ENCODE measurements around the gene COL19A1.
A peak's percentile ranks its signal among the peaks of the same experiment; 100 is the strongest.
"Not testable (repeated sequence)": the region's sequence is repeated elsewhere in the genome, so short reads cannot be mapped to it uniquely, and the experiment has no call there.

Gene COL19A1

DNA sequence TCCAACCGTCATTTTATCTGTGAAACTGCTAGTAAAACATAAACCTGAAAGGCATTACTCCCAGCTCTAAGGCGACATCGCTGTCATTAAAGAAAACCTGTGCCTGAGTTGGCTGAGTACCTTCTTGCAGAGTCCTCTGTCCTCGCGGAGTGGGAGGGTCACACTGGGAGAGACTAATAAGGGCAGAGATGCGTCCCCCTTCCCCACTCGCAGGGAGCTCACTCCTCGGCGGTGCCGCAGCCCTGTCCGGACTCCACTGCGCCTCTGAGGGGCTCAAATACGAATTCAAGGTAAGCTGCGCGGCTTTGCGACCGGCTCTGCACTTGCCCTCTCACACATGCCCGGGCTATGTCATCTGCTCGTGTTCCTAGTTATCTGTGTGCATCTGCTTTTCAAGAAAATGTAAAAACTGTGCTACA is at the start of gene COL19A1:
Gene COL19A1 (plus strand): TSS at position 206 of the 419 bp plus-strand sequence. CDS start 13,012 bp downstream, outside the sequence.
- DNase-seq (ENCODE audit: low spot score) = no peak

DNA sequence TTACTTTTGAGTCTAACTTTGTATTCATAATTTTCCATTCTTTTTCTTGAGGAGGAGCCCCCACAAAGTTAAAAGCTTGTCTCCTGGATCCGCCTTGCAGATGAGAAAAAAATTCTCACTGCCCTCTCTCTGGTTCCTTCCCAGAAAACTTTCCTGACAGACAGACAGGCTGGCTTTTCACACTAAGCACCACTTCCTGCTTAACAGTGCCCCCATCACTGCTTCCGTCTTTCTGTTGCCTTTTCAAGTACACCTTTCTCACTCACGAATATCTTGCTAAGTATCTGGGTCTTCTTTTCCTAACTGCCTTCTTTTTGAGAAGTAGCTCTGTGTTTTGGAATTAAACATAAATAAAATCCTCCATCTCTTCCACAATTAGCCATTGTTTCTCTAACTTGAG is 49.8 kb upstream of the COL19A1 start:
- no peak for DNase-seq (ENCODE audit: low spot score)

- DNase-seq (ENCODE audit: low spot score) = no peak
These were observed 49.0 kb upstream of the COL19A1 start for GRCh38 chr6:69817358-69817757.

DNA sequence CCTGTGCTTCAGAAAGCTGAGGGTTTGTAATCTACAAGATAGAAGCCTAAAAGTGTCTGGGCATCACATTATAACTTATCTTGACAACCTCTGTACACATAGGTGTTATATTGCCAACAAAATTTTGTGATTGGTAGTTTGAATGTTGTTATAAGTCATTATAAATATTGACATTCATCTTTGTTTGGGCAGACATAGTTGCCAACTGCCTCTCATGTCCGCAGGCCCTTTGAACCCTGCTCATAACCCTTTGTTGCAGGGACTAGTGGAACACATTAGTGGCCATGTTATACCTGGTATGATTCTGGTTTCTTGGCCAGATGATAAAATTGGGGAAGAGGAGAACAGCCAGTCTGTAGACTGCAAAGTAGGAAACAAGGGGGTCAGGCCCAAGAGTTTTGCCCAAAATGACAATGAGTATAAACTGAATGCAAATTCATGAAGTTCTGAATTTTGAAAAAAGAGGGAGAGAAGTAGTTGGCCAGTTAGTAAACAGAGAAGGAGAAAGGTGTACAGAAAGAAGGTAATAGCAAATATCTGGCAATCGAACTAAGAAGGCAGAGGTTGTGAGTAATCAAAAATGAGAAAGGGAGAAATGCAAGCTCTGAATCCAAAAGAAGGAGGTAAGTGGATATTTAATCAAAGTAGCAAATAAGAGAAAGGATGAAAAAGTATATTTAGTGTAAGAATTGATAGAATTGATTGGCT is 48.0 kb upstream of the COL19A1 start:
- DNase-seq (ENCODE audit: low spot score) = no peak

DNA sequence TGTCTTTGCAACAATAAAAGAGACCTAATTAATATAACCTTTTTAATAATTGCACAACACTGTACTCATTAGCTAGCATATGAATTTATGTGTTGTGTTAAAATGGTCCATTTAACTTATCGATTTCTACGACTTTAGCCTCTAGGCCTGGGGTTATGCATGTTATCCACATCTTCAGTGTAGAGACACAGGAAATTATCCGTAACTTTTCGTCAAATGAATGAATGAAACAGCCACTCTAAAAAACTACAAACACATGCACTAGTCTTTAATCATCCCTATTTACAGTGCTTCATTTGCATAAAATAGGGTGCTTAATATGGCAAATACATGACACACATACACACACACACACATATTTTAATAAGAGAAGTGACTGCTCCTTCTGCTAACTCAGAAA is 47.2 kb upstream of the COL19A1 start:
- no peak for DNase-seq (ENCODE audit: low spot score)

DNA sequence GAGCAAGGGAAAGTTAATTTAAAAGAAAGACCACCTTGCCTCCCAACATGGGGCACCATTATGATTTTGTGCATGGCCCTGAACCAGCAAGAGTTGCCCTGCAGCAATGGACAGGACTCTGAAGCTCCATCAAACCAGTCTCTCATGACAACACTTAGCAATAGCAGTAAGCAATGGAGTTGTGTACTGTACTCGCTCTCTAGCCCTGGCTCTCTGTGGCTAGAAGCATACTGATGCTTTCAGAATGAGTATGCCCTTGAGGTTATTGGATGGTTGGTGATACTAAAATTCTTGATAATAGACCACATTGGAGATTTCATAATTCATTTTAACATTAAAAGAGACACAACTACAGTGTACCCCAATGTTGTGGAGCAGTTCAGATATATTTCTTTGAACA is 46.3 kb upstream of the COL19A1 start:
- no peak for DNase-seq (ENCODE audit: low spot score)

DNA sequence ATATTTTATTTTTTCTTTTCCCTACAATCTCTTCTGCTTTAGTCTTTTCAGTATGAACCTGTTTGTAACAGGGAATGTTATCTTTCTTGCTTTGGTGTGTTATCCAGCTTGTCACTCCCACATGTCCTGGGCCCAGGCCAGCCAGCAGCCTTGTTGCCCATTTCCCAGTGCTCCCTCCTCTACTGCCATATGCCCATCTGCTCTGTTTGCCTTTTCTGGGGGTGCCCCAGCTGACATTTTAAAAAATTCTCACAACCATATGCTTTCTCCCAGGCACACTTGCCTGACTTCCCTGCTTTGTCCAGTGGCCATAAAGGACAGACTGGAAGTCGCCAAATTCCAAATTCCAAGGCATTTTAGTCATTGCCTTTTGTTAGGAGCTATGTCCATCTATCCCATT is 45.9 kb upstream of the COL19A1 start:
- DNase-seq (ENCODE audit: low spot score) = no peak

DNA sequence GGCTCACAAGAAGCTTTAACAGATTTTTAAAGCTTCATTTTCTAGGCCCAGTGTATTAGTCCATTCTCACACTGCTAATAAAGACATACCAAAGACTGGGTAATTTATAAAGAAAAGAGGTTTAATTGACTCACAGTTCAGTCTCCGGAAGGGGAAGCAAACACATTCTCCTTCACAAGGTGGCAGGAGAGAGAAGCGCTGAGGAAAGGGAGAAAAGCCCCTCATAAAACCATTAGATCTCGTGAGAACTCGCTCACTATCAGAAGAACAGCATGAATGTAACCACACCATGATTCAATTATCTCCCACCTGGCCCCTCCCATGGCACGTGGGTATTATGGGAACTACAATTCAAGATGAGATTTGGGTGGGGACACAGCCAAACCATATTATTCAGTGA is 42.0 kb upstream of the COL19A1 start:
- not testable (repeated sequence) for DNase-seq (ENCODE audit: low spot score)

- no peak for DNase-seq (ENCODE audit: low spot score)
These were observed 40.5 kb upstream of the COL19A1 start for GRCh38 chr6:69825904-69826303.

- DNase-seq (ENCODE audit: low spot score) = peak; percentile 24
These were observed 39.0 kb upstream of the COL19A1 start for GRCh38 chr6:69827276-69827893.

DNA sequence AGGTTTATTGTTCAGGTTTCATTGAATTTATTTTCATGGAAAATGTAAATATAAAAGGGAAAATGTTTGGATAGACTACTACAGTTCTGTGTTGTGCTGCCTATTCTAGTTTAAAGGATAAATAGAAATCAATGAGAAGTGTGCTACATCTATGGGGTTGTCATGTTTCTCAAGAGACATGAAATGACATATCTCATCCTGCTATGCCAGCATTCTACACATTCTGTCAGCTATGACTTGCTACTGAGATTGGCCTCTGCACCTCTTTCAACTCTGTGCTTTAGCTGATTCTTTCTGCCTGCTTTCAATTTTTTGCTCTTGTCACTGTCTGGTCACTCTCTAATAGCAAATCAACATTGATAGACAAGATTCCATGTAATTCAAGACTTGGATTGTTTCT is 33.8 kb upstream of the COL19A1 start:
- no peak for DNase-seq (ENCODE audit: low spot score)

- peak; percentile 47 for DNase-seq (ENCODE audit: low spot score)
These were observed 30.8 kb upstream of the COL19A1 start for GRCh38 chr6:69835414-69836179.

GRCh38 chr6:69841862-69842261 is 24.5 kb upstream of the COL19A1 start:
- no peak for DNase-seq (ENCODE audit: low spot score)

DNA sequence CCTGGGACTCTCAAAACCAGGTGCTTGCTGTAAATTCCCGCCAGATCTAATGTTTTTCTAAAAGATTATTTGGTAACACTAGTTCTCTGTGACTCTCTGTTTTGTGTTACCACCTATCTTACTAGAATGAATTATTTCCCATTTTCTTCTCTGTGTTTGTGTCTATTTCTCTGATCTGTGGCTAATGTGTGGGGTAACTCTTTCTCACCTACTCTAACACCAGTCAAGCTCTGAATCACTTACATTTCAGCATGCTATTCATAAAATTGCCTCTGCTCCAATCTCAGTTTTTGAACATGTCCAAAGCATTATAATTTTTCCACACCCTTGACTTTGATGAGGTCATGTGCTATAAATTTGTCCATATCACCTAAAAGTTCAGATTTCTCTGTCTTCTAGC is 23.2 kb upstream of the COL19A1 start:
- no peak for DNase-seq (ENCODE audit: low spot score)

DNA sequence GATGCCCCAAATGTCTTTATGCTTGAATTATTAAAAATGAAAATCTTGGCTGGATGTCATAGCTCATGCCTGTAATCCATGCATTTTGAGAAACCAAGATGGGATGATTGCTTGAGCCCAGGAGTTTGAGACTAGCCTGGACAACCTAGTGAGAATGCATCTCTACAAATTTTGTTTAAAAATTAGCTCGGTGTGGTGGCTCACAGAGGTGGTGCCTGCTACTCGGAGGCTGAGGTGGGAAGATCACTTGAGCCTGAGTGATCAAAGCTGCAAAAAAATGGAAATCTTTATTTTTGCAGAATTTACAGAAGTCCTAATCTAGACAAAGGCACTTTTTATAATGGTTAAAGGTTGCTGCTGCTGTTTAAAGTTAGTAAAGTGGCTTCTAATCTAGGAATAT is 20.0 kb upstream of the COL19A1 start:
- DNase-seq (ENCODE audit: low spot score) = no peak

DNA sequence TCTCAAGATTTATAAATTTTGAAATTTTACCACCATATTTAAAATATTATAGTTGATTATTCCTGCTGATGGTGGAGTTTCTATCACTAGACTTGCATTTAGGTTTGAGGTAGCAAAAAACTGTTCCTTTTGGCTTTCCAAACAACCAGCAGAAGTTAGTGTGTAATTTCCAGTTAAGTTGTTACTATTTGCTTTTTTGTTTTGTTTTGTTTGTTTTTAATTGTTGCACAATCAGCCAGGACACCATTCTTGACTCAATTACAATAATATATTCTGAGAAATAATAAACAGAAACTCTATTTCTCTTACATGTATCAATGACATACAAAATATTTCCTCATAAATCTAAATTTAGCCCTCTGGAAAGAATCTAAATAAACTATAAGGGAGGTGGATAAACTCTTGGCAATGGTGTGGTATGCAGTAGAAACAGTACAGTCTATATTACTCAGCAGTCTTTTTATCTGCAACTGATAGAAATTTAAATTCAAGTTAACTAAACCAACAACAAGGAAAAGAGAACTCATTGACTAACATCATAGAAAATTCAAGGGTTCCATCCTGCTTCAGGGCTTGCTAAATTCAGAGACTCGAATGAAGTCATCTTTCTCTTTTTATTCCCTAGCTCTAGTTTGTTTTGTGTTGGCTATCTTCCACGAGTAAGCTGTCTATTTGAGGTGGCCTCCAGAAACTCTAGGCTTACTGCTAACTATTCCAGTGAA is 19.4 kb upstream of the COL19A1 start:
- DNase-seq (ENCODE audit: low spot score) = no peak

DNA sequence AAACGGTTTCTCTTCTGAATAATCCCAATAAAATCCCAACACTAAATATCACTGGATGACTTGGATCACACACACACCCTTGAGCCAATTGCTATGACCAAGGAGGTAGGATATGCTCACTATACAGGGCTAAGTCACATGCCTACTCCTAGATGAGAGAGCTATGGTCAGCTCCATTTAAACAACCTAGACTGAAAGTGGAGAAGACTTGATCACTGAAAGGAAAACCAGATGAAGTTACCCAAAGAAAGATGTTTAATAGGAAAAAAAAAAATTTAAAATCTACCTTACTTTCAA is 18.9 kb upstream of the COL19A1 start:
- no peak for DNase-seq (ENCODE audit: low spot score)

GRCh38 chr6:69848552-69848951 is 17.8 kb upstream of the COL19A1 start:
- DNase-seq (ENCODE audit: low spot score) = no peak

- no peak for DNase-seq (ENCODE audit: low spot score)
These were observed 13.7 kb upstream of the COL19A1 start for GRCh38 chr6:69852706-69853105.

- no peak for DNase-seq (ENCODE audit: low spot score)
These were observed 4.4 kb upstream of the COL19A1 start for GRCh38 chr6:69861986-69862385.

- DNase-seq (ENCODE audit: low spot score) = no peak
These were observed 2.6 kb upstream of the COL19A1 start for GRCh38 chr6:69863766-69864165.

DNA sequence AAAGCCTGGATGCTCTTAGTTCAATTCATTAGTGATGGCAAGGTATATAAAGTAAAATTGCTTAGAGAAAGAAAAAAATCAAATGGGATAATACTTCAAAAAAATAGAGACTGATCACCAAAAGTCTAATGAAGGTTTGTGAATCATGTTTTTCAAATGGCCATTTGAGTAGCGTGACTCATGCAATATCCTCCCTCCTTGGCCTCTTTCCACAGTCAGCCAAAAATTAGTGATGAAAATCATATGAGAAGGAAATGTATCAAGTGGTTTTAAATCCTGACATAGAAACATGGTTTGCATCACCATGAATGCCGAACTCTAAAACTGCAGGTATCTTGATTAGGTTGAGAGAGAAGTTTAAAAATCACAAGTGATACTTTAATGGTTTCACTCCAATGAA is 1.2 kb upstream of the COL19A1 start:
- DNase-seq (ENCODE audit: low spot score) = peak; percentile 21
